ENCODE results near the gene ATP13A3.

Gene ATP13A3

DNA sequence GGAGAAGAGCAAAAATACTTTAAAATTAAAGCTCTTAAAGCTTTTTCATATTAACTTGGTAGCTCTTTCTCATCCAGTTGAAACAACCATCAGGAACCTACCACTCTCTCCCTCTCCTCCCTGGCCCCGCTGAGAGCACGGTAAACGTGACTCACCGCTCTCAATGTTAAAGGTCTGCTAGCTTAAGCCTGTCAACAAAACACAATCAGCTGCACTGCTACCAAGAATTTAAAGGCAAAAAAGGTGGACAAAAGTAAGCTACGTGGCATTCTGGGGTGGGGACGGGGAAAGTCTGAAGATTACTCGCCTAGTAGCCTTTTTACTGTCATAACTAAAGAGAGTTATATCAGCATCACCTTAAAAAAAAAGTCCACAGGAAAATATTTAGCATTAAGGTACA lies 79.4 kb downstream of the ATP13A3 start:
- DNase-seq (ENCODE audit: extremely low spot score) = no peak
- ChIA-PET POLR2A (no interaction called here), CTCF (interaction anchor here (0.6 to 0.7 kb wide), 3 partner anchors 58 to 158 kb away, joined by 3 read pairs; no protein-coding TSS in a partner anchor)
- TF ChIP-seq CTBP1 (IDR thresholded peaks at IDR 0.05; ENCODE audit: borderline replicate concordance) = no peak
- TF ChIP-seq ARNT (IDR thresholded peaks at IDR 0.05) = no peak
- TF ChIP-seq FOXK2 (IDR thresholded peaks at IDR 0.05) = no peak
- no peak for TF ChIP-seq BHLHE40 (IDR thresholded peaks at IDR 0.05; ENCODE audit: borderline replicate concordance)
- TF ChIP-seq LEF1 (IDR thresholded peaks at IDR 0.05; ENCODE audit: borderline replicate concordance) = no peak
- no peak for TF ChIP-seq HDGF (IDR thresholded peaks at IDR 0.05; ENCODE audit: borderline replicate concordance)
- TF ChIP-seq, protein P1, sequence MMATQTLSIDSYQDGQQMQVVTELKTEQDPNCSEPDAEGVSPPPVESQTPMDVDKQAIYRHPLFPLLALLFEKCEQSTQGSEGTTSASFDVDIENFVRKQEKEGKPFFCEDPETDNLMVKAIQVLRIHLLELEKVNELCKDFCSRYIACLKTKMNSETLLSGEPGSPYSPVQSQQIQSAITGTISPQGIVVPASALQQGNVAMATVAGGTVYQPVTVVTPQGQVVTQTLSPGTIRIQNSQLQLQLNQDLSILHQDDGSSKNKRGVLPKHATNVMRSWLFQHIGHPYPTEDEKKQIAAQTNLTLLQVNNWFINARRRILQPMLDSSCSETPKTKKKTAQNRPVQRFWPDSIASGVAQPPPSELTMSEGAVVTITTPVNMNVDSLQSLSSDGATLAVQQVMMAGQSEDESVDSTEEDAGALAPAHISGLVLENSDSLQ (IDR thresholded peaks at IDR 0.05) = no peak
- no peak for TF ChIP-seq FOXA1 (IDR thresholded peaks at IDR 0.05)
- no peak for TF ChIP-seq FOXM1 (IDR thresholded peaks at IDR 0.05; ENCODE audit: borderline replicate concordance)
- TF ChIP-seq ZNF384 (IDR thresholded peaks at IDR 0.05) = no peak
- TF ChIP-seq TARDBP (IDR thresholded peaks at IDR 0.05) = no peak
- TF ChIP-seq L3MBTL2 (conservative IDR thresholded peaks at IDR 0.05) = no peak
- TF ChIP-seq ELF4 (IDR thresholded peaks at IDR 0.05) = no peak
- no peak for TF ChIP-seq NFRKB (IDR thresholded peaks at IDR 0.05)
- TF ChIP-seq SUZ12 (IDR thresholded peaks at IDR 0.05) = no peak
- no peak for TF ChIP-seq SP1 (IDR thresholded peaks at IDR 0.05)

DNA sequence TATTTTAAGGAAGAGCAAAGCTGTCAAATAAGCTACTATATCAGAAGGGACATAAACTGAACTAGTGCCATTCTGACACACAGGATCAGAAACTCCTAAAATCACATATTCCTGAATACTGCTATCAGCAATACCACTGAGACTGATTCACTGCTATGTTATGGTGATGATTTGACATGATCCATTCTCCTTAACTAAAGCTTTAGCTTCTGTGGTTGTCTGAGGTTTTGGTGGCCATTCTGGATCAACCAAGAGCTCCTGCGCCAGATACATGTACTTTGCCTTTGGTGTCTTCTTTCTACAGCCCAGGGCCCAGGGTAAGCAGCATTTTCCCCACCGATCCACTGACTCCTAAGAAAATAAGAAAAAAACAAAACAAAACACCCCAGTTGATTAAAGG lies 81.0 kb downstream of the ATP13A3 start:
- no peak for TF ChIP-seq SP1 (IDR thresholded peaks at IDR 0.05)
- no peak for TF ChIP-seq FOXK2 (IDR thresholded peaks at IDR 0.05)
- no peak for TF ChIP-seq LEF1 (IDR thresholded peaks at IDR 0.05; ENCODE audit: borderline replicate concordance)
- no peak for TF ChIP-seq L3MBTL2 (conservative IDR thresholded peaks at IDR 0.05)
- TF ChIP-seq CTBP1 (IDR thresholded peaks at IDR 0.05; ENCODE audit: borderline replicate concordance) = no peak
- no peak for TF ChIP-seq ZNF384 (IDR thresholded peaks at IDR 0.05)
- POLR2A ChIA-PET = no interaction called here
- CTCF ChIA-PET = interaction anchor here (0.6 to 1.5 kb wide), 2 partner anchors 69 to 866 kb away, joined by 3 to 4 read pairs; no protein-coding TSS in a partner anchor

DNA sequence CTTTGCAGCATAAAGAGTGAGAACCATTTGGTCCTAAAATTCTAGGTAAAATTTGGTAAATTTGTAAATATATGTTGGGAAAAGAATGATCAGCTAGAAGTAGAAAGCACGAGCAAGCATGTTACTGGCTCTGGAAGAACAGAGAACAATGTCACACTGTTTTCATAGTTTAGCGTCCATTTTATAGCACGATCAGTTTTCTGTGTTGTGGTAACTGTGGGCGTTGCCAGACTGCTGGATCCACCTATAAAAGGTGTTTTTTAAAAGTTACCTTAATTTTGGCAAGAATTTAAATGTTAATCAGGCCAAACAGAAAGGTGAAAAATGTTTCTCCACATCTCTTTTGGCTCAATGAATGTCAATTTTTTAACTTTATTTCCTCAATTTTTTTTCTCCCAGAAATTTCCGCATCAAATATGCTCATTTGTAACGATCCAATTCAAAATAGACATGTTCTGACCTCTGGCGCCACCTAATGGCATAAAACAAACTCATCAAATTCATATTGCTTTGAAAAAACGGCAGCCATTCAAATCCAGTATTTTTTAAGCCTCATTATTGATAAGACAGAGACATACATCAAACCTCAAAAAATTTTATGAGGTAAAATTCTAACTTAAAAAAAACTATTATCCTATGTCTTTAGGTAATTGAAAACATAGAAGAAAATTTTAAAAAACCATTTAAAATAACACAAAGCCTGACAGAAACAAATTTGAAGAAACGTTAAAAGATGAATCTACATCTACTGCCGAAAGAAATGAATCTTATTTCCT lies 82.2 kb downstream of the ATP13A3 start:
- ChIA-PET POLR2A (no interaction called here), CTCF (interaction anchor here (0.7 to 1.5 kb wide), 2 partner anchors 20 to 68 kb away, joined by 3 to 4 read pairs; no protein-coding TSS in a partner anchor)
- TF ChIP-seq L3MBTL2 (conservative IDR thresholded peaks at IDR 0.05) = no peak
- TF ChIP-seq TARDBP (IDR thresholded peaks at IDR 0.05) = no peak
- no peak for TF ChIP-seq ZNF384 (IDR thresholded peaks at IDR 0.05)
- no peak for TF ChIP-seq NFRKB (IDR thresholded peaks at IDR 0.05)
- no peak for TF ChIP-seq HDGF (IDR thresholded peaks at IDR 0.05; ENCODE audit: borderline replicate concordance)
- no peak for DNase-seq (ENCODE audit: extremely low spot score)

More for the DNA sequence above, 81.0 kb downstream of the ATP13A3 start:
- DNase-seq (ENCODE audit: extremely low spot score) = no peak

DNA sequence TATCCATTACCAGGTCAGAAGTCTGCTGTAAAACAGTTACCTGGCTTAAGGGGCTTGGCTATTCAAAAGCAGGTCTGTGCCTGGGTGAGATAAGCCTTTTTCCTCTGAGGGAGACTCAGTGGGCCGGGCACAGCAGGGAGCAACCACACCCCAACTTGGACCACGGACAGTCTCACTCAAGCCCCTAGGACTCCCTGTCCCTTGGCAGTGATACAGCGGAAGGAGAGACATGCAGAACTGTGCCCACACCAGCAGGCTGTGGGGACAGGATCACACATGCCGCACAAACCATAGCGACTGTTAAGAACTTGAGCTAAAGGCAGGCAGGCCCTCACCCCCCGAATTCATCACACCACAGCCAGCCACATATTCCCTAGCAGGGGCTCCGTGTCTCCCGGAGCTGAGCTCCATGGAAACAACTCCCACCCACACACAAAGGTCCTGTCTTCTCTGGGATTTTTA lies 84.9 kb downstream of the ATP13A3 start:
- ChIA-PET CTCF (no interaction called here), POLR2A (no interaction called here)
- no peak for DNase-seq (ENCODE audit: extremely low spot score)
- TF ChIP-seq BHLHE40 (IDR thresholded peaks at IDR 0.05; ENCODE audit: borderline replicate concordance) (no peak), FOXK2 (IDR thresholded peaks at IDR 0.05) (no peak), SUZ12 (IDR thresholded peaks at IDR 0.05) (no peak), TARDBP (IDR thresholded peaks at IDR 0.05) (no peak), NFRKB (IDR thresholded peaks at IDR 0.05) (no peak), ZNF384 (IDR thresholded peaks at IDR 0.05) (no peak), ARNT (IDR thresholded peaks at IDR 0.05) (no peak), FOXA1 (IDR thresholded peaks at IDR 0.05) (no peak), ELF4 (IDR thresholded peaks at IDR 0.05) (no peak)
- TF ChIP-seq, protein P1 (IDR thresholded peaks at IDR 0.05) = no peak

DNA sequence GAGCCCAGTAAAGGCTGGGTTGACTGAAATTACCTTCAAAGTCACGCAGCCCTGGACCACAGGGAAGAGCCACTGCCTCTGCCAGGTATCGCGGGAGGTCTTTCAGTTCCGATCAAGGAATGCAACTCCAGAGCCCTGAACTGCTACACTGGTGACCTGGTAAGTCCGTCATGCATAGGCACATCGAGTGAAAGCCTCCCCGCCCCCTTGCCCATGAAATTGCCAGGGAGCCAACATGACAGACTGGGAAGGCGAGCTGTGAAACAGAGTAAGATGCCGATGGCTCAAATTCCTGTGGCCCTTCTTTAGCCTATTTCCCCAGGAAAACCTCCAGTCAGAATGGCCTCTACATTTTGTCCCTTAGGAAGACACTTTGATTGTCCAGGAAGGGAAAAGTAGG lies 85.5 kb downstream of the ATP13A3 start:
- ChIA-PET POLR2A (no interaction called here), CTCF (no interaction called here)
- DNase-seq (ENCODE audit: extremely low spot score) = no peak
- no peak for TF ChIP-seq CTBP1 (IDR thresholded peaks at IDR 0.05; ENCODE audit: borderline replicate concordance)
- TF ChIP-seq NFRKB (IDR thresholded peaks at IDR 0.05) = no peak
- no peak for TF ChIP-seq FOXK2 (IDR thresholded peaks at IDR 0.05)
- no peak for TF ChIP-seq ELF4 (IDR thresholded peaks at IDR 0.05)
- TF ChIP-seq SUZ12 (IDR thresholded peaks at IDR 0.05) = no peak
- no peak for TF ChIP-seq BHLHE40 (IDR thresholded peaks at IDR 0.05; ENCODE audit: borderline replicate concordance)
- no peak for TF ChIP-seq FOXA1 (IDR thresholded peaks at IDR 0.05)
- TF ChIP-seq SP1 (IDR thresholded peaks at IDR 0.05) = no peak
- TF ChIP-seq, protein P1 (IDR thresholded peaks at IDR 0.05) = no peak

DNA sequence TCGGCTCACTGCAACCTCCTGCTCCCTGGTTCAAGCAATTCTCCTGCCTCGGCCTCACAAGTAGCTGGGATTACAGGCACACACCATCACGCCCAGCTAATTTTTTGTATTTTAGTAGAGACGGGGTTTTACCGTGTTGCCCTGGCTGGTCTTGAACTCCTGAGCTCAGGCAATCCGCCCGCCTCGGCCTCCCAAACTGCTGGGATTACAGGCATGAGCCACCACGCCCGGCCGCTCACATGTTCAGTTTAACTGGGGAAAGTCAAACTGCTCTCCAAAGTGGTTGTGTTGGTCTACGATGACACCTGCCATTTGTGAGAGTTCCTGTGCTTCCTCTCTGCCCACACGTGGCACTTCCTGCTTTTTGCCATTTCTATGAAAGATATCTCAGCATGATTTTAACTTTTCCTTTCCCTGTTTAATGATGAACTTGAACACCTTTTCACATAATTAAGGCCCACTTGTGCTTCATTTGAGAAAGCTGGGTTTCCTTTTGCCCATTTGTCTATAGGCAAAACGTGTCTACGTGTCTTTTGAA lies 86.9 kb downstream of the ATP13A3 start:
- DNase-seq (ENCODE audit: extremely low spot score) = no peak
- CTCF ChIA-PET = no interaction called here
- POLR2A ChIA-PET = no interaction called here
- TF ChIP-seq FOXA1 (IDR thresholded peaks at IDR 0.05) = no peak
- TF ChIP-seq CTBP1 (IDR thresholded peaks at IDR 0.05; ENCODE audit: borderline replicate concordance) = no peak
- no peak for TF ChIP-seq ZNF384 (IDR thresholded peaks at IDR 0.05)
- no peak for TF ChIP-seq FOXK2 (IDR thresholded peaks at IDR 0.05)
- no peak for TF ChIP-seq L3MBTL2 (conservative IDR thresholded peaks at IDR 0.05)
- no peak for TF ChIP-seq NFRKB (IDR thresholded peaks at IDR 0.05)
- TF ChIP-seq SP1 (IDR thresholded peaks at IDR 0.05) = no peak
- TF ChIP-seq LEF1 (IDR thresholded peaks at IDR 0.05; ENCODE audit: borderline replicate concordance) = no peak
- TF ChIP-seq SUZ12 (IDR thresholded peaks at IDR 0.05) = no peak
- no peak for TF ChIP-seq BHLHE40 (IDR thresholded peaks at IDR 0.05; ENCODE audit: borderline replicate concordance)
- TF ChIP-seq HDGF (IDR thresholded peaks at IDR 0.05; ENCODE audit: borderline replicate concordance) = no peak
- no peak for TF ChIP-seq FOXM1 (IDR thresholded peaks at IDR 0.05; ENCODE audit: borderline replicate concordance)
- no peak for TF ChIP-seq TARDBP (IDR thresholded peaks at IDR 0.05)
- TF ChIP-seq ELF4 (IDR thresholded peaks at IDR 0.05) = no peak

Measured in HEK293T (cell line).